IMR-90 (cell line): Measurements from ENCODE around the gene GAPT. TPM values are rescaled to one million over a fixed set of nuclear protein-coding genes. Genes with fewer than 3 reads are reported as not detected.

Experiments
- ATAC-seq: fragments of 200-7000 bp; cut with Tn5 transposase; 2 replicates; pipeline ENCODE4 v1.9.1; 2020; ENCODE audit warnings: low read depth, mild to moderate bottlenecking, moderate library complexity
- BruUV-seq: library from RNA; stranded (reverse); fragments of 400-500 nt; replicated peaks from 2 replicates; lab custom pipeline; 2021; lab: Mats Ljungman, UMichigan
- CTCF ChIA-PET: fragments of 300-600 bp; formaldehyde crosslinking; extraction: SDS; loops from one replicate; lab custom pipeline; 2021; ENCODE audit warnings: antibody characterized with exemption; lab: Yijun Ruan, JAX
- POLR2A ChIA-PET: fragments of 300-600 bp; sonication (Branson Sonifier 250); formaldehyde crosslinking; loops from one replicate; lab custom pipeline; 2022; ENCODE audit warnings: antibody characterized with exemption; ENCODE audit not compliant: unreplicated experiment; lab: Charles Lee
- DNase-seq: peaks from one replicate; pipeline ENCODE4 v3.0.0; 2013
- H2AFZ ChIP-seq: replicated peaks from 2 replicates; pipeline ENCODE3; 2013; ENCODE audit warnings: low read length, mild to moderate bottlenecking; ENCODE audit not compliant: poor library complexity
- H2AK5ac ChIP-seq: 2 replicates; pipeline ENCODE4 v1.6.1; 2013; ENCODE audit warnings: low read depth, low read length, inconsistent platforms
- H2AK9ac ChIP-seq: replicated peaks from 2 replicates; pipeline ENCODE3; 2013; ENCODE audit warnings: mild to moderate bottlenecking, low read depth, low read length, moderate library complexity; ENCODE audit not compliant: poor library complexity
- H2BK120ac ChIP-seq: 2 replicates; pipeline ENCODE4 v1.6.1; 2013; ENCODE audit warnings: low read depth, low read length, inconsistent platforms
- H2BK15ac ChIP-seq: 3 replicates; pipeline ENCODE4 v1.6.1; 2013; ENCODE audit warnings: low read depth, low read length, inconsistent platforms
- H2BK20ac ChIP-seq: 2 replicates; pipeline ENCODE4 v1.6.1; 2013; ENCODE audit warnings: low read depth, mild to moderate bottlenecking, inconsistent platforms, low read length, moderate library complexity
- H2BK5ac ChIP-seq: 2 replicates; pipeline ENCODE4 v1.6.1; 2013; ENCODE audit warnings: mild to moderate bottlenecking, low read depth, low read length, inconsistent platforms; ENCODE audit not compliant: poor library complexity, severe bottlenecking
- H3K14ac ChIP-seq: replicated peaks from 2 replicates; pipeline ENCODE4 v1.6.1; 2013; ENCODE audit warnings: low read depth, low read length, inconsistent platforms
- H3K18ac ChIP-seq: 2 replicates; pipeline ENCODE4 v1.6.1; 2013; ENCODE audit warnings: low read depth, low read length, control low read depth
- H3K23ac ChIP-seq: 2 replicates; pipeline ENCODE4 v1.6.1; 2013; ENCODE audit warnings: low read depth, low read length, inconsistent platforms
- H3K27ac ChIP-seq: 2 replicates; pipeline ENCODE4 v1.5.1; 2013; ENCODE audit warnings: mild to moderate bottlenecking, control low read depth, low read length; ENCODE audit not compliant: insufficient read depth
- H3K27me3 ChIP-seq: 2 replicates; pipeline ENCODE4 v1.6.1; 2013; ENCODE audit warnings: low read length; ENCODE audit not compliant: control insufficient read depth, insufficient read depth
- H3K36me3 ChIP-seq: 2 replicates; pipeline ENCODE4 v1.6.1; 2013; ENCODE audit warnings: low read length, mixed read lengths; ENCODE audit not compliant: control insufficient read depth, insufficient read depth
- H3K4ac ChIP-seq: 2 replicates; pipeline ENCODE4 v1.6.1; 2013; ENCODE audit warnings: low read depth, low read length, inconsistent platforms
- H3K4me1 ChIP-seq: 2 replicates; pipeline ENCODE4 v1.6.1; 2013; ENCODE audit warnings: low read length, mixed read lengths; ENCODE audit not compliant: control insufficient read depth, insufficient read depth
- H3K4me2 ChIP-seq: 2 replicates; pipeline ENCODE4 v1.6.1; 2013; ENCODE audit warnings: low read depth, mild to moderate bottlenecking, control low read depth, low read length, moderate library complexity
- H3K4me3 ChIP-seq: 2 replicates; pipeline ENCODE4 v1.5.1; 2013; ENCODE audit warnings: low read depth, mild to moderate bottlenecking, control low read depth, low read length, moderate library complexity; ENCODE audit not compliant: insufficient read depth
- H3K56ac ChIP-seq: 2 replicates; pipeline ENCODE4 v1.6.1; 2013; ENCODE audit warnings: low read length, inconsistent platforms; ENCODE audit not compliant: insufficient read depth; ENCODE audit errors: extremely low read depth
- H3K79me1 ChIP-seq, 2 experiments: 2 replicates each; pipeline ENCODE4 v1.6.1; 2013; ENCODE audit warnings: low read length in 2 of 2, inconsistent platforms in 1 of 2, low read depth in 1 of 2
- H3K9ac ChIP-seq: 2 replicates; pipeline ENCODE4 v1.6.1; 2013; ENCODE audit warnings: low read depth, low read length, control low read depth
- H3K9me1 ChIP-seq: 2 replicates; pipeline ENCODE4 v1.6.1; 2013; ENCODE audit warnings: low read length, inconsistent platforms; ENCODE audit not compliant: insufficient read depth
- H3K9me3 ChIP-seq: 2 replicates; pipeline ENCODE4 v1.6.1; 2013; ENCODE audit warnings: low read length; ENCODE audit not compliant: control insufficient read depth, insufficient read depth
- H4K20me1 ChIP-seq: 2 replicates; pipeline ENCODE4 v1.6.1; 2013; ENCODE audit warnings: low read length, inconsistent platforms; ENCODE audit not compliant: insufficient read depth
- H4K5ac ChIP-seq: 2 replicates; pipeline ENCODE4 v1.6.1; 2013; ENCODE audit warnings: mild to moderate bottlenecking, low read depth, low read length, control low read depth
- H4K8ac ChIP-seq, 2 experiments: 2 replicates each; pipeline ENCODE4 v1.6.1; 2013; ENCODE audit warnings: low read depth in 2 of 2, low read length in 2 of 2, control low read depth in 1 of 2, inconsistent platforms in 1 of 2
- H4K91ac ChIP-seq: 2 replicates; pipeline ENCODE4 v1.6.1; 2013; ENCODE audit warnings: low read depth, low read length, inconsistent platforms; ENCODE audit not compliant: insufficient read depth
- BHLHE40 ChIP-seq: fragments of 150-350 bp; IDR thresholded peaks from 2 replicates; pipeline ENCODE4 v1.6.1; 2016; ENCODE audit warnings: mild to moderate bottlenecking, low read depth, low read length
- CEBPB ChIP-seq: IDR thresholded peaks from 2 replicates; pipeline ENCODE4 v1.6.1; 2012; ENCODE audit warnings: low read depth, low read length, improper control_type of control experiment
- CHD1 ChIP-seq: IDR thresholded peaks from 2 replicates; pipeline ENCODE4 v1.6.1; 2012; ENCODE audit warnings: low read depth, low read length, improper control_type of control experiment
- ELK1 ChIP-seq: fragments of 150-350 bp; IDR thresholded peaks from 2 replicates; pipeline ENCODE4 v1.6.1; 2016; ENCODE audit warnings: low read depth, mild to moderate bottlenecking, low read length, moderate library complexity, borderline replicate concordance
- FOS ChIP-seq: fragments of 150-350 bp; IDR thresholded peaks from 2 replicates; pipeline ENCODE4 v1.6.1; 2016; ENCODE audit warnings: low read depth, low read length
- MAFK ChIP-seq: IDR thresholded peaks from 2 replicates; pipeline ENCODE4 v1.6.1; 2012; ENCODE audit warnings: low read depth, low read length, improper control_type of control experiment
- MXI1 ChIP-seq: IDR thresholded peaks from 2 replicates; pipeline ENCODE4 v1.6.1; 2012; ENCODE audit warnings: low read depth, mild to moderate bottlenecking, low read length, moderate library complexity, borderline replicate concordance
- POLR2A ChIP-seq: IDR thresholded peaks from 2 replicates; pipeline ENCODE4 v1.6.1; 2012; ENCODE audit warnings: mild to moderate bottlenecking, low read depth, low read length
- RAD21 ChIP-seq: IDR thresholded peaks from 2 replicates; pipeline ENCODE4 v1.6.1; 2012; ENCODE audit warnings: low read length, improper control_type of control experiment
- RCOR1 ChIP-seq: IDR thresholded peaks from 2 replicates; pipeline ENCODE4 v1.6.1; 2012; ENCODE audit warnings: mild to moderate bottlenecking, low read length, improper control_type of control experiment; ENCODE audit not compliant: insufficient replicate concordance
- SMC3 ChIP-seq: fragments of 150-350 bp; IDR thresholded peaks from 2 replicates; pipeline ENCODE4 v1.6.1; 2016; ENCODE audit warnings: low read depth, mild to moderate bottlenecking, antibody characterized with exemption, low read length, moderate library complexity
- USF2 ChIP-seq: fragments of 150-350 bp; IDR thresholded peaks from 2 replicates; pipeline ENCODE4 v1.6.1; 2017; ENCODE audit warnings: mild to moderate bottlenecking, antibody characterized with exemption, low read length, low read depth
- WGBS, 2 experiments: methylation state at CpG; one replicate each; pipeline versions ENCODE4 v1.1.5 to v1.1.7; 2013; ENCODE audit warnings: missing lambda C conversion rate in 2 of 2; ENCODE audit not compliant: insufficient read length in 1 of 2; ENCODE audit errors: extremely low coverage in 2 of 2; 5-methylcytosine and 5-hydroxymethylcytosine counted together
- dilution Hi-C: fragments of 300-500 bp; cut with HindIII; formaldehyde crosslinking; loops from one replicate; pipeline ENCODE4 v1.14.3; 2018; ENCODE audit warnings: low sequenced_read_pairs; ENCODE audit not compliant: unreplicated experiment
- in situ Hi-C: fragments of 300-500 bp; cut with MboI; formaldehyde crosslinking; loops from 3 replicates; pipeline ENCODE4 v1.14.3; 2019; ENCODE audit warnings: low sequenced_read_pairs, inconsistent platforms, mixed read lengths
- intact Hi-C: fragments of 100-400 bp; cut with micrococcal nuclease; formaldehyde crosslinking; loops from 2 replicates; pipeline ENCODE4 v1.10.0; 2022
- polyA plus RNA-seq, 3 experiments: library from polyadenylated mRNA; depleted of rRNA; stranded (reverse); fragments of >200 nt; gene quantifications; 2 replicates each; pipeline ENCODE4 v1.2.3, GENCODE V29; 2012; ENCODE audit warnings: low replicate concordance in 1 of 3
- total RNA-seq: library from RNA; depleted of rRNA; stranded (reverse); fragments of >200 nt; gene quantifications from 2 replicates; pipeline ENCODE4 v1.2.3, GENCODE V29; 2012
- TF ChIP-seq, protein P1 (sequence below): conservative IDR thresholded peaks from 2 replicates; pipeline ENCODE4 v1.5.1; 2012; ENCODE audit warnings: mild to moderate bottlenecking, low read depth, low read length, improper control_type of control experiment

GAPT gene
- total and polyA plus RNA-seq, 2 of the 4 experiments (the other 2 are of a cell fraction) = not detected

DNA sequence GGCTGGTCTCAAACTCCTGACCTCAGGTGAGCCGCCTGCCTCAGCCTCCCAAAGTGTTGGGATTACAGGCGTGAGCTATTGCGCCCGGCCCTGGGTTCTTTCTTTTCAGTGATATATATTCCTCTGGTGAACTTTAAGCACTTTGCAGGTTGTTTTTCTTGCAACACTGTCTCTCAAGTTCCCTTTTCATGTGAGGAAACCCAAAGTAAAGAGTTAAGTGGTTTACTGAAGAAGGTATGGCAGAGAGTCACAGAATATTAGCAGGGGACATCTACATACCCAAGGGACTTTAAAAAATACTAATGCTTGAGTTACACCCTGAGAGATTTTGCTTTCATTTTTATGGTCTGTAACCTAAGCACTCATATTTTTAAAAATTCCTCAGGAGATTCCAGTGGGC is 6.7 kb upstream of the GAPT start:
- in situ Hi-C loops = loop anchor here (25.0 kb wide), 1 partner anchor 678 kb away; no protein-coding TSS in a partner anchor
- no peak overlapping the region for H4K8ac ChIP-seq
- BruUV-seq = no TSS peak
- TF ChIP-seq SMC3 (no peak), RAD21 (no peak), BHLHE40 (no peak), USF2 (no peak), CHD1 (no peak), MAFK (no peak), FOS (no peak), RCOR1 (no peak), MXI1 (no peak), CEBPB (no peak), ELK1 (no peak), POLR2A (no peak)
- TF ChIP-seq, protein P1, sequence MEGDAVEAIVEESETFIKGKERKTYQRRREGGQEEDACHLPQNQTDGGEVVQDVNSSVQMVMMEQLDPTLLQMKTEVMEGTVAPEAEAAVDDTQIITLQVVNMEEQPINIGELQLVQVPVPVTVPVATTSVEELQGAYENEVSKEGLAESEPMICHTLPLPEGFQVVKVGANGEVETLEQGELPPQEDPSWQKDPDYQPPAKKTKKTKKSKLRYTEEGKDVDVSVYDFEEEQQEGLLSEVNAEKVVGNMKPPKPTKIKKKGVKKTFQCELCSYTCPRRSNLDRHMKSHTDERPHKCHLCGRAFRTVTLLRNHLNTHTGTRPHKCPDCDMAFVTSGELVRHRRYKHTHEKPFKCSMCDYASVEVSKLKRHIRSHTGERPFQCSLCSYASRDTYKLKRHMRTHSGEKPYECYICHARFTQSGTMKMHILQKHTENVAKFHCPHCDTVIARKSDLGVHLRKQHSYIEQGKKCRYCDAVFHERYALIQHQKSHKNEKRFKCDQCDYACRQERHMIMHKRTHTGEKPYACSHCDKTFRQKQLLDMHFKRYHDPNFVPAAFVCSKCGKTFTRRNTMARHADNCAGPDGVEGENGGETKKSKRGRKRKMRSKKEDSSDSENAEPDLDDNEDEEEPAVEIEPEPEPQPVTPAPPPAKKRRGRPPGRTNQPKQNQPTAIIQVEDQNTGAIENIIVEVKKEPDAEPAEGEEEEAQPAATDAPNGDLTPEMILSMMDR = no peak
- H3K27me3 ChIP-seq = peaks cover 23% of the 10 kb centered on the region
- ChIA-PET POLR2A (no interaction called here), CTCF (no interaction called here)
- H3K23ac ChIP-seq = no peak overlapping the region
- H3K79me1 ChIP-seq = no peaks in the 10 kb centered on the region
- dilution Hi-C loops = no loop called here
- H3K4me2 ChIP-seq = no peak overlapping the region
- no peak overlapping the region for H2BK5ac ChIP-seq
- no CpG with 5 or more reads among the region's 4 CpGs for WGBS, 2 experiments
- DNase-seq (no peak), ATAC-seq (no peak)
- no peak overlapping the region for H3K4me3 ChIP-seq
- intact Hi-C loops = no loop called here
- H4K20me1 ChIP-seq = no peaks in the 10 kb centered on the region
- H2AK5ac ChIP-seq = no peak overlapping the region
- H3K9ac ChIP-seq = no peak overlapping the region
- H3K27ac ChIP-seq = no peak overlapping the region
- no peaks in the 10 kb centered on the region for H3K9me3 ChIP-seq
- no peaks in the 10 kb centered on the region for H3K36me3 ChIP-seq
- no peak overlapping the region for H3K4ac ChIP-seq
- H3K9me1 ChIP-seq = no peaks in the 10 kb centered on the region
- no peak overlapping the region for H3K18ac ChIP-seq
- no peak overlapping the region for H2AK9ac ChIP-seq
- no peak overlapping the region for H2AFZ ChIP-seq
- no peak overlapping the region for H2BK20ac ChIP-seq
- H4K91ac ChIP-seq = no peak overlapping the region
- no peak overlapping the region for H4K5ac ChIP-seq
- no peaks in the 10 kb centered on the region for H3K4me1 ChIP-seq
- H2BK120ac ChIP-seq = no peak overlapping the region
- H2BK15ac ChIP-seq = no peak overlapping the region
- no peak overlapping the region for H3K14ac ChIP-seq
- no peak overlapping the region for H3K56ac ChIP-seq
